GM21576 (cell line): Measurements from ENCODE around the gene LRP1-AS.
A peak's percentile ranks its signal among the peaks of the same experiment; 100 is the strongest.

Experiments used
- ATAC-seq: cut with Tn5 transposase; IDR thresholded peaks from one replicate; pipeline ENCODE4 v1.9.1; 2021; ENCODE audit warnings: mild to moderate bottlenecking, moderate library complexity; ENCODE audit not compliant: unreplicated experiment

The LRP1-AS gene

GRCh38 chr12:57146961-57147944, at the start of gene LRP1-AS:
Gene LRP1-AS (minus strand): TSS chr12:57147619.
- no peak for ATAC-seq

GRCh38 chr12:57196956-57197355, 49.5 kb upstream of the LRP1-AS start:
- ATAC-seq, result no peak

GRCh38 chr12:57196439-57196838, 49.0 kb upstream of the LRP1-AS start:
- ATAC-seq, result no peak

GRCh38 chr12:57195611-57196371, 48.4 kb upstream of the LRP1-AS start:
- ATAC-seq, result no peak

GRCh38 chr12:57195186-57195585, 47.8 kb upstream of the LRP1-AS start:
- ATAC-seq, result no peak

- ATAC-seq, result no peak
Measured at GRCh38 chr12:57194253-57194652, 46.8 kb upstream of the LRP1-AS start.

GRCh38 chr12:57193706-57194245, 46.4 kb upstream of the LRP1-AS start:
- ATAC-seq, result no peak

GRCh38 chr12:57192920-57193319, 45.5 kb upstream of the LRP1-AS start:
- ATAC-seq, result no peak

- ATAC-seq, result no peak
Measured at GRCh38 chr12:57191410-57191809, 44.0 kb upstream of the LRP1-AS start.

GRCh38 chr12:57190821-57191220, 43.4 kb upstream of the LRP1-AS start:
- ATAC-seq, result no peak

- ATAC-seq, result no peak
Measured at GRCh38 chr12:57190037-57190436, 42.6 kb upstream of the LRP1-AS start.

GRCh38 chr12:57188090-57188425, 40.6 kb upstream of the LRP1-AS start:
- no peak for ATAC-seq

- no peak for ATAC-seq
Measured at GRCh38 chr12:57187222-57188089, 40.0 kb upstream of the LRP1-AS start.

GRCh38 chr12:57185906-57186508, 38.6 kb upstream of the LRP1-AS start:
- no peak for ATAC-seq

GRCh38 chr12:57185403-57185802, 38.0 kb upstream of the LRP1-AS start:
- ATAC-seq, result no peak

GRCh38 chr12:57183939-57184725, 36.7 kb upstream of the LRP1-AS start:
- no peak for ATAC-seq

GRCh38 chr12:57182918-57183575, 35.6 kb upstream of the LRP1-AS start:
- peak; percentile 86 for ATAC-seq

GRCh38 chr12:57181561-57182155, 34.2 kb upstream of the LRP1-AS start:
- ATAC-seq, result no peak

- ATAC-seq, result no peak
Measured at GRCh38 chr12:57181072-57181471, 33.7 kb upstream of the LRP1-AS start.
